T follicular helper cell (primary cell): ENCODE results near the gene TBX3.
"Not testable (repeated sequence)": the region's sequence is repeated elsewhere in the genome, so short reads cannot be mapped to it uniquely, and the experiment has no call there.

ENCODE experiments used
- DNase-seq: peaks from one replicate; pipeline ENCODE4 v3.0.0-alpha.2; 2020; ENCODE audit warnings: low read depth
- total RNA-seq, 2 experiments: gene quantifications; one replicate each; lab custom pipeline; 2026; lab: John Stamatoyannopoulos, UW

Gene TBX3
- 0 to 0.04 reads per million in 2 experiments for total RNA-seq

- DNase-seq, result peak; percentile 16
These were observed at the start of gene TBX3 for GRCh38 chr12:114684098-114684869. TSS of gene TBX3 (minus strand) at chr12:114684175. CDS start at chr12:114683200, 975 bp downstream.

DNA sequence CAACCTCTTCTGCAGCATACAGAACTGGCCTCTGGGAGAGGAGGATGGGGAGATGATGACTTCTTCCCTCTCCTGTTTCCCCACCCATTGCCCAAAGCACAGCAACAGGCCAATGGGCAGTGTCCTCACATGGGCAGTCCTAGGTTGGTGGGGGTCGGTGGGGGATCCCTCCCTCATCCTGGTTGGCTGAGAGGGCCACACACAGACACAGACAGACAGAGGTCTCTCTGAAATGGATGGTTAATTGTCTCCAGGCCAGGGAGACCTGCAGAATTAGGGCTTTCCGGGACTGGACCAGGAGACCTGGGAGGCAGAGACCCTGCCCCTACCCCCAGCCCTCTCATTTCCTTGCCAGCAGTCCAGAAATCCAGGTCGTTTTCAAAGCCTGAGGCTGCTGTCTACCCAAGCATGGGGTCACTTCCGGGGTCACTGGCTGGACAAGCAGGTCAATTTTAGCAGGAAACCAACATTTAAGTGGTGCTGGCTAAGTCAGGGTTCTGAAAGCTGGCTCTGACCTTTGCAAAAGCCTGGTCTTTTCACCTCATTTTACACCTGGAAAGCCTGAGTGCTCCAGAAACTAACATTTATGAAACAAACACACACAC lies 48.6 kb upstream of the TBX3 start:
- no peak for DNase-seq

- DNase-seq, result no peak
These were observed 45.8 kb upstream of the TBX3 start for GRCh38 chr12:114729731-114730130.

- DNase-seq, result no peak
These were observed 42.2 kb upstream of the TBX3 start for GRCh38 chr12:114726092-114726710.

- DNase-seq, result not testable (repeated sequence)
These were observed 38.2 kb upstream of the TBX3 start for GRCh38 chr12:114722176-114722575.

GRCh38 chr12:114721266-114721665 lies 37.3 kb upstream of the TBX3 start:
- DNase-seq, result no peak

DNA sequence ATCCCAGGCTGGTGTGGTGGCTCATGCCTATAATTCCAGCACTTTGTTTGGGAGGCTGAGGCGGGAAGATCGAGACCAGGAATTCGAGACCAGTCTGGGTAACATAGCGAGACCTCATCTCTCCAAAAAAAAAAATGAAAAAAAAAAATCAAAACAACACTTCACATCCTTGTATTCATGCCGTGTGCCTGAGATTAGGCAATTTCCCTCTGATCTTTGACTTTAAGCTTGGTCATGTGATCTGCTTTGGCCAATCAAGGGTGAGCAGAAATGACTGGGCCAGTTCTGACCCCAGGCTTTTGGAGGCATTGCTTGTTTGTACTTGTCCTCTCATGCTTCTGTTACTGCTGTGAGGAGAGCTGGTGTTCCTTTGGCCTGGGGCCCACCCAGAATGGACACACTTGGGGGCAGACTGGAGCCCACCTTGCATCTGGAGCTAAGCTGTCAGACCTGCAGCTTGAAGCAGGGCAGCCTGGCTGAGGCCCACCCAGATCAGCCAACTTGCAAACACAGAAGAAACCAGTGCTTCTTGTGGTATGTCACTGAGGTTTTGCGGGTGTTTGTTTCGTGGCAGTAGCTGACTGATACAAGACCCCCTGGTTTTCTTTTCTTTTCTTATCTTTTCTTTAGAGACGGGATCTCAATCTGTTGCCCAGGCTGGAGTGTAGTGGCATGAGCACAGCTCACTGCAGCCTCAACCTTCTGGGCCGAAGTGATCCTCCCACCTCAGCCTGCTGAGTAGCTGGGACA lies 29.7 kb upstream of the TBX3 start:
- DNase-seq, result no peak

GRCh38 chr12:114711689-114712152 lies 27.7 kb upstream of the TBX3 start:
- no peak for DNase-seq

- DNase-seq, result no peak
These were observed 26.2 kb upstream of the TBX3 start for GRCh38 chr12:114710151-114710550.

DNA sequence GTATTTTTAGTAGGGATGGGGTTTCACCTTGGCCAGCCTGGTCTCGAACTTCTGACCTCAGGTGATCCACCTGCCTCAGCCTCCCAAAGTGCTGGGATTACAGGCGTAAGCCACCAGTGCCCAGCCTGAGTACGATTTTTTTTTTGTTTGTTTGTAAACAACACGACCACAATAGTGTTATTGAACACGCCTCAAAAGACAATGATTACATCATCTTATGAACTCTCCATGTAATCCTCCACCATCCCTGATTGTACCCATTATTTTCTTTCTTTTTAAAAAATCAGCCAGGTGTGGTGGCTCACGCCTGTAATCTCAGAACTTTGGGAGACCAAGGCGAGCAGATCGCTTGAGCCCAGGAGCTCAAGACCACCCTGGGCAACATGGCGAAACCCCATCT lies 25.1 kb upstream of the TBX3 start:
- DNase-seq, result no peak

DNA sequence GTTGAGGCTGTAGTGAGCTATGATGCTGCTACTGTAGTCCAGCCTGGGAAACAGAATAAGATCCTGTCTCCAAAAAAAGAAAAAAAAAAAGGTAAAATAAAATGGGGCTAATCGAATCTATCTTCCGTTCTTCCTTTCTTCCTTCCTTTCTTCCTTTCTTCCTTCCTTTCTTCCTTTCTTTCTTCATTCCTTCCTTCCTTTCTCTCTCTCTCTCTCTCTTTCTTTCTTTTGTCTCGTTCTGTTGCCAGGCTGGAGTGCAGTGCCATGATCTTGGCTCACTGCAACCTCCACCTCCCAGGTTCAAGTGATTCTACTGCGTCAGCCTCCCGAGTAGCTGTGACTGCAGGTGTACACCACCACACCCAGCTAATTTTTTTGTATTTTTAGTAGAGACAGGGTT lies 24.6 kb upstream of the TBX3 start:
- not testable (repeated sequence) for DNase-seq

- DNase-seq, result no peak
These were observed 20.1 kb upstream of the TBX3 start for GRCh38 chr12:114704096-114704495.

DNA sequence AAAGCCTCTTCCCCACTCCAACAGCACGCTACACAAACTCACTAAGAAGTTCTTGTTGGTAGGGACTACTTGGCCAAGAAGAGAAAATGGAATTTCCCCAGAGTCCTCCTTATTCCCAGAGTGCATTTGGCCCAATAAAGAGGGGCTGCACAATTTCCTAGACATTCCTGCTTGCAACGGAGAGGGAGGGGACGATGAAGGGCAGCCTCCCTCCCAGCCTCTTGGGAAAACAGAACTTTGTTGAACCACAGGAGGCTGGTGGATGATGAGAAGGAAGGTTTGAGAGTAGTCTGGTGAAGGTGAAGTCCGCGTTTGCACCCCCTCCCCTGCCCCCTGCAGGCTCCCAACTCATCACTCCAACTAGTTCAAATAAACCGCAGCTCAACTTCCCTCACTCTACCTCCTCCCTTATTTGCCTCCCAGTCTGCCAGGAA lies 19.1 kb upstream of the TBX3 start:
- DNase-seq, result no peak

GRCh38 chr12:114702462-114702861 lies 18.5 kb upstream of the TBX3 start:
- DNase-seq, result no peak

DNA sequence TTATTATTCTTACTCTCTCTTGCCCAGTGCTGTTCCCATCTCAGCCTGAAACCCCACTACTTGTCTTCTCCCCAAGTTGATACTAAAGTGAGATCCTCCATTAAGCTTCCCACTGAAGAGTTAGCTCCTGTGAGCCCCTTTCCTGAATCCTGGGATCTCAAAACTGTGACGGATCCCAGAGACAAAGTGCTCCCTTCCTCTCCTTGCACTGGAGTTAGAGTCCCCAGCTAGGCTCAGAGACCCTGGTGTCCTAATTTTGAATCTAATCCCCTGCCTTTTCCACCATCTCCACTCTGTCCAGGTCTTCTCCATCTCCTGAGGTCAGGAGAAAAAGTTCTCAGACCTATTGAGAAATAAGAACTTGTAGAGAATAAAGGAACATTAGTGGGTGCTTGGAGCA lies 17.6 kb upstream of the TBX3 start:
- DNase-seq, result no peak

GRCh38 chr12:114701104-114701414 lies 17.1 kb upstream of the TBX3 start:
- no peak for DNase-seq

GRCh38 chr12:114700392-114701103 lies 16.6 kb upstream of the TBX3 start:
- no peak for DNase-seq

DNA sequence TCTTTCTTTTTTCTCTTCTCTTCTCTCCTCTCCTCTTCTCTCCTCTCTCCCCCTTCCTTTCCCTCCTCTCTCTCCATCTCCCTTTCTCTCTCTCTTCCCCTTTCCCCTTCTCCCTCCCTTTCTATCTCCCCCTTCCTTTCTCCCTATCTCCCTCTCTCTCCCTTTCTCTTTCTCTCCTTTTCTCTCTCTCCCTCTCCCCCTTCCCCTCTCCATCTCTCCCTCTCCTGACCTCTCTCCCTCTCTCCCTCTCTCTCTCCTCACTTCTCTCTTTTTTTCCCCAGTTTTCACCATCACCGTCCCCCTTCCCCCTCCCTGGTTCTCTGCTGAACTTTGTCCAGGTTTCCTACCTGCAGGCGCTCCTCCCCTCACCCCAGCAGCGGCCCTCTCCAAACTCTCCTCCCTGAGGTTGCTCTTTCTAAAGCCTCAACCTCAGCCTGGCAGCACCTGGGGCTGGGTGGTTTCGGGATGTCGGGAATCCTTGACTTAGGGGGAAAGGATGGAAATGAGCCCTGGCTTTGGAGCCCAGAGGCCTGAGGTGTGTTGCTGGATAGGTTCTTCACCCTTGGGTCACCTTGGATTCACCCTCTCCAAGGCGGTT lies 14.7 kb upstream of the TBX3 start:
- no peak for DNase-seq

- no peak for DNase-seq
These were observed 14.0 kb upstream of the TBX3 start for GRCh38 chr12:114697741-114698565.

GRCh38 chr12:114697243-114697716 lies 13.3 kb upstream of the TBX3 start:
- no peak for DNase-seq
